HG02759 (cell line): ENCODE data around the gene ANP32D.
"Not testable (repeated sequence)": the region's sequence is repeated elsewhere in the genome, so short reads cannot be mapped to it uniquely, and the experiment has no call there.

Source experiments
- ATAC-seq: cut with Tn5 transposase; IDR thresholded peaks from one replicate; pipeline ENCODE4 v1.9.1; 2021; ENCODE audit warnings: mild to moderate bottlenecking, moderate library complexity; ENCODE audit not compliant: unreplicated experiment

Gene ANP32D

DNA sequence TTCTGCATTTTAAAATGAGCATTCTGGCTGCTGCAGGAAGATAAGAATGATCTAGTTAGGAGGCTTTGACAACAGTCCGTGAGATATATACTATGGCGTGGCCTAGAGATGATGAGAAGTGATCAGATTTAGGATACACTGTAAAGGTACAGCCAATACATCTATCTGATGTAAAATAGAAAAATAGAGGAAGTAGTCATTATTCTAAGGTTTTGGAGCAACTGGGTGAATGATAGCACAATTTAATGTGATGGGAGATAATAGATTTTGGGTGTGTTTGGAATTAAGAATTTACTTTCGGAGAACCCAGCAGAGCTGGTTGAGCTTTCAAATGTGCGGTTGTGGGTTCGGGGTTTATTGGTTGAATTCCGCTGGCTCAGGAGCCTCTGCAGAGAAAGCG is at the start of gene ANP32D:
Gene ANP32D (plus strand): TSS at position 301 of the 400 bp plus-strand sequence. CDS start 106 bp downstream, outside the sequence.
- no peak for ATAC-seq

- no peak for ATAC-seq
These were observed 49.2 kb upstream of the ANP32D start for GRCh38 chr12:48423171-48423570.

- no peak for ATAC-seq
These were observed 47.7 kb upstream of the ANP32D start for GRCh38 chr12:48424644-48425043.

DNA sequence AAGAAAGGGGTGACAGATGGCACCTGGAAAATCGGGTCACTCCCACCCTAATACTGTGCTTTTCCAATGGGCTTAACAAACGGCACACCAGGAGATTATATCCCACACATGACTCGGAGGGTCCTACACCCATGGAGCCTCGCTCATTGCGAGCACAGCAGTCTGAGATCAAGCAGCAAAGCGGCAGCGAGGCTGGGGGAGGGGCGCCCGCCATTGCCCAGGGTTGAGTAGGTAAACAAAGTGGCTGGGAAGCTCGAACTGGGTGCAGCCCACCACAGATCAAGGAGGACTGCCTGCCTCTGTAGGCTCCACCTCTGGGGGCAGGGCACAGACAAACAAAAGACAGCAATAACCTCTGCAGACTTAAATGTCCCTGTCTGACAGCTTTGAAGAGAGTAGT is 38.3 kb upstream of the ANP32D start:
- ATAC-seq = not testable (repeated sequence)

- no peak for ATAC-seq
These were observed 31.3 kb upstream of the ANP32D start for GRCh38 chr12:48441069-48441468.

GRCh38 chr12:48442179-48442847 is 30.0 kb upstream of the ANP32D start:
- no peak for ATAC-seq

- no peak for ATAC-seq
These were observed 26.8 kb upstream of the ANP32D start for GRCh38 chr12:48445538-48445937.

GRCh38 chr12:48446161-48446776 is 26.1 kb upstream of the ANP32D start:
- ATAC-seq = no peak

GRCh38 chr12:48447755-48448154 is 24.6 kb upstream of the ANP32D start:
- ATAC-seq = no peak

DNA sequence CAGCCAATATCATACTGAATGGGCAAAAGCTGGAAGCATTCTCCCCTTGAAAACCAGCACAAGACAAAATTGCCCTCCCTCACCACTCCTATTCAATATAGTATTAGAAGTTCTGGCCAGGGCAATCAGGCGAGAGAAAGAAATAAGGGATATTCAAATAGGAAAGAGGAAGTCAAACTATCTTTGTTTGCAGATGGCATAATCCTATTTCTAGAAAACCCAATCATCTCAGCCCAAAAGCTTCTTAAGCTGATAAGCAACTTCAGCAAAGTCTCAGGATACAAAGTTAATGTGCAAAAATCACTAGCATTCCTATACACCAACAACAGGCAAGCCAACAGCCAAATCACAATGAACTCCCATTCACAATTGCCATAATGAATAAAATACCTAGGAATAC is 21.0 kb upstream of the ANP32D start:
- ATAC-seq = no peak

GRCh38 chr12:48452961-48453360 is 19.4 kb upstream of the ANP32D start:
- ATAC-seq = not testable (repeated sequence)

GRCh38 chr12:48454667-48455066 is 17.7 kb upstream of the ANP32D start:
- ATAC-seq = no peak

DNA sequence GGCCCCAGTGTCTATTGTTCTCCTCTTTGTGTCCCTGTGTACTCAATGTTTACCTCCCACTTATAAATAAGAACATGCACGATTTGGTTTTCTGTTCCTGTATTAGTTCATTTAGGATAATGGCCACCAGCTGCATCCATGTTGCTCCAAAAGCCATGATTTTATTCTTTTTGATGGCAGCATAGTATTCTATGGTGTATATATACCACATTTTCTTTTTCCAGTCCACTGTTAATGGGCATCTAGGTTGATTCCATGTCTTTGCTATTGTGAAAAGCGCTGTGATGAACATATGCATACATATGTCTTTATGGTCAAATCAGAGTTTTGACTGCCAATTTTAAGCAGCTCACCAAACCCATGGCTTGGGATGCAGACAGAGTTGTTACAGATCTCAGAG is 17.2 kb upstream of the ANP32D start:
- no peak for ATAC-seq

- no peak for ATAC-seq
These were observed 13.1 kb upstream of the ANP32D start for GRCh38 chr12:48459259-48459658.

DNA sequence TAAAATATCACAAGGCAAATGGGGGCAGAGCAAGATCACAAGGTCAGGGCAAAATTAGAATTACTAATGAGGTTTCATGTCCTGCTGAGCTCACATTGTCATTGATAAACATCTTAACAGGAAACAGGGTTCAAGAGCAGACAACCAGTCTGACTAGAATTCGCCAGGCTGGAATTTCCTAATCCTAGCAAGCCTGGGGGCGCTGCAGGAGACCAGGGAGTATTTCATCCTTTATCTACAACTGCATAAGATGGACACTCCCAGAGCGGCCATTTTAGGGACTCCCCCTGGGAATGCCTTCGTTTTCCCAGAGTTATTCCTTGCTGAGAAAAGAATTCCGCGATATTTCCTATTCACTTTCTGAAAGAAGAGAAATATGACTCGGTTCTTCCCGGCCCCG is 3.3 kb upstream of the ANP32D start:
- not testable (repeated sequence) for ATAC-seq

- ATAC-seq = no peak
These were observed 702 bp downstream of the ANP32D start for GRCh38 chr12:48473061-48473460.

- ATAC-seq = not testable (repeated sequence)
These were observed 2.1 kb downstream of the ANP32D start for GRCh38 chr12:48474497-48474896.

GRCh38 chr12:48482198-48482597 is 9.8 kb downstream of the ANP32D start, which contains the start of gene C12orf54:
Gene C12orf54, plus strand, starts transcription at chr12:48482498. Its CDS starts 799 bp downstream, at chr12:48483297.
- ATAC-seq = no peak

DNA sequence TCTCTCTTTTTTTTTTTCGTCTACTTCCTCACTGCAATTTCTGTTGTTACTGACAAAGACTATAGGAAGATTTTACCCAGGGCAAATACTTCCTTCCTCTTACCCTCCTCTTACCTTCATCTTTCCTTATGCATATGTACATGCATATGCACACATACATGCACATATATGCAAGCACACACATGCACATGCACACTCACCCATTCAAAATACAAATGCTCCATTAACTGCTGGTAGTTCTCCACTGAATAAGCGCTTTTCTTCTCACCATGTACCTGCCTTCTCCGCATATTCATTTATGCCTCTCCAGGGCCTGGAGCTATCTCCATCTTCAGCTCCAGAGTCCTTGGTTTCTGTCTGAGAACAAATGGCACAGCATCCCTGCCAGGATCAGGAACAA is 10.6 kb downstream of the ANP32D start:
- no peak for ATAC-seq

DNA sequence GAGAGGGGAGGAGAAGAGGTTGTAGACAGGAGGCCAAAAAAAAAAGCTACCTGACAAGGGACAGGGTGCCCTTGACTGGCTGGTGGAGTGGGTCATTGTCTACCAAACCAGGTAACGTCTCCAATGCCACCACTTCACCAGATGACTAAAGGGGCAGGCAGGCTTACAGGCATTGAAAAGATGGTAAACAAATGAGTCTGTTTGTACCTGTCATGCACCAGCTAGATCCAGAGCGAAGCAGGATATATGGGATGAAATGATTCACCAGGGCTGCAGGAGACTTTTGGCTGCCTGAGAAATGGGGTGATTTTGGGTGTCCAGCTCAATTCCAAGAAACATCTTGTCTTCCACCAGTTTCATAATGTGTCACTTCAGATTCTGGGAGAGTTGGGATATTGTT is 13.9 kb downstream of the ANP32D start:
- ATAC-seq = no peak

GRCh38 chr12:48486679-48487078 is 14.3 kb downstream of the ANP32D start:
- no peak for ATAC-seq

GRCh38 chr12:48489012-48489411 is 16.7 kb downstream of the ANP32D start:
- ATAC-seq = peak; percentile 95

DNA sequence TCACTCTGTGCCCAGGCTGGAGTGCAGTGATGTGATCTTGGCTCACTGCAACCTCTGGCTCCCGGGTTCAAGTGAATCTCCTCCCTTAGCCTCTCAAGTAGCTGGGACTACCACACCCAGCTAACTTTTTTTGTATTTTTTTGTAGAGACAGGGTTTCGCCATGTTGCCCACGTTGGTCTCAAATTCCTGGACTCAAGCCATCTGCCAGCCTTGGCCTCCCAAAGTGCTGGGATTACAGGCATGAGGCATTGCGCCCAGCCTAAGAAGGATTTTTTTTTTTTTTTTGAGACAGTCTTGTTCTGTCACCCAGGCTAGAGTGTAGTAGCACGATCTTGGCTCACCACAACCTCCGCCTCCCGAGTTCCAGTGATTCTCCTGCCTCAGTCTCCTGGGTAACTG is 17.1 kb downstream of the ANP32D start:
- ATAC-seq = not testable (repeated sequence)
